HepG2 (cell line): Measurements from ENCODE around the gene SRR. TPM values are rescaled to one million over a fixed set of nuclear protein-coding genes. Genes with fewer than 3 reads are reported as not detected.

ENCODE experiments used
- ARNT2 ChIP-seq: sonication (generic); formaldehyde crosslinking; IDR thresholded peaks from 2 replicates; pipeline ENCODE4 v1.8.0; 2022; ENCODE audit warnings: mild to moderate bottlenecking, low read depth, missing genetic modification reagents, moderate library complexity
- ATF7-NPFF ChIP-seq: sonication (generic); formaldehyde crosslinking; IDR thresholded peaks from 2 replicates; pipeline ENCODE4 v1.8.1; 2023; ENCODE audit warnings: mild to moderate bottlenecking, low read depth, missing genetic modification reagents, moderate library complexity
- CENPT ChIP-seq: sonication (generic); formaldehyde crosslinking; IDR thresholded peaks from 2 replicates; pipeline ENCODE4 v1.8.0; 2022; ENCODE audit warnings: low read depth, mild to moderate bottlenecking, moderate library complexity, missing genetic modification reagents
- FOXA3 ChIP-seq: IDR thresholded peaks from 2 replicates; pipeline ENCODE4 v1.6.1; 2016; ENCODE audit warnings: missing genetic modification reagents, missing compliant biosample characterization
- MAZ ChIP-seq, 2 experiments: sonication (generic) in 1 of 2; formaldehyde crosslinking in 1 of 2; IDR thresholded peaks; 2 replicates each; pipeline versions ENCODE4 v1.5.0 to v1.6.1; 2012 to 2020; ENCODE audit warnings: low read depth in 2 of 2, mild to moderate bottlenecking in 2 of 2, borderline replicate concordance in 1 of 2, improper control_type of control experiment in 1 of 2, low read length in 1 of 2, missing genetic modification reagents in 1 of 2, moderate library complexity in 1 of 2
- NFIC ChIP-seq: IDR thresholded peaks from 2 replicates; pipeline ENCODE4 v1.6.1; 2012; ENCODE audit warnings: mild to moderate bottlenecking, low read length, inconsistent platforms
- NR2F2 ChIP-seq: IDR thresholded peaks from 2 replicates; pipeline ENCODE4 v1.6.1; 2012; ENCODE audit warnings: low read depth, inconsistent platforms, borderline replicate concordance
- NR2F6 ChIP-seq, 2 experiments: IDR thresholded peaks; 2 replicates each; pipeline ENCODE4 v1.6.1; 2016; ENCODE audit warnings: antibody characterized with exemption in 1 of 2, mild to moderate bottlenecking in 1 of 2
- NRL ChIP-seq: sonication (generic); formaldehyde crosslinking; IDR thresholded peaks from 2 replicates; pipeline ENCODE4 v1.5.0; 2020; ENCODE audit warnings: missing genetic modification reagents, mild to moderate bottlenecking, moderate library complexity, borderline replicate concordance
- RXRB ChIP-seq: IDR thresholded peaks from 2 replicates; pipeline ENCODE4 v1.6.1; 2016; ENCODE audit warnings: borderline replicate concordance, missing genetic modification reagents, missing compliant biosample characterization
- SP140L ChIP-seq: sonication (generic); formaldehyde crosslinking; IDR thresholded peaks from 2 replicates; pipeline ENCODE4 v1.4.0; 2020; ENCODE audit warnings: missing genetic modification reagents, borderline replicate concordance
- THAP11 ChIP-seq: IDR thresholded peaks from 2 replicates; pipeline ENCODE4 v1.6.1; 2016; ENCODE audit warnings: missing biosample characterization, missing genetic modification reagents
- ZNF331 ChIP-seq: sonication (generic); formaldehyde crosslinking; IDR thresholded peaks from 2 replicates; pipeline ENCODE4 v1.4.0; 2020; ENCODE audit warnings: missing genetic modification reagents
- ZNF552 ChIP-seq: sonication (generic); formaldehyde crosslinking; IDR thresholded peaks from 2 replicates; pipeline ENCODE4 v1.9.0; 2022; ENCODE audit warnings: missing genetic modification reagents, mild to moderate bottlenecking, borderline replicate concordance
- ZNF572 ChIP-seq: sonication (generic); formaldehyde crosslinking; IDR thresholded peaks from 2 replicates; pipeline ENCODE4 v1.5.1; 2020; ENCODE audit warnings: mild to moderate bottlenecking, missing genetic modification reagents
- ZNF652 ChIP-seq: IDR thresholded peaks from 2 replicates; pipeline ENCODE4 v1.6.1; 2016; ENCODE audit warnings: low read depth, borderline replicate concordance
- ZNF788 ChIP-seq: sonication (generic); formaldehyde crosslinking; IDR thresholded peaks from 2 replicates; pipeline ENCODE4 v1.5.0; 2020; ENCODE audit warnings: mild to moderate bottlenecking, missing genetic modification reagents, borderline replicate concordance
- ZSCAN29 ChIP-seq: sonication (generic); formaldehyde crosslinking; conservative IDR thresholded peaks from 2 replicates; pipeline ENCODE4 v1.4.0; 2020; ENCODE audit warnings: mild to moderate bottlenecking, missing genetic modification reagents
- polyA plus RNA-seq, 8 experiments: library from polyadenylated mRNA; depleted of rRNA in 3 of 8; stranded (reverse) in 7 of 8; unstranded in 1 of 8; fragments of >200 nt; fragmentation: Illumina TruSeq in 4 of 8; extraction: Trizol in 4 of 8; gene quantifications; 2 replicates each; pipeline versions ENCODE4 v1.2.1 to v1.2.3, GENCODE V29; 2011 to 2016; ENCODE audit warnings: low read depth in 4 of 8, missing spikeins in 1 of 8, mixed read lengths in 1 of 8; ENCODE audit not compliant: insufficient read depth in 1 of 8
- total RNA-seq, 5 experiments: library from RNA; depleted of rRNA; stranded (reverse); fragments of >200 nt; fragmentation: Illumina TruSeq; extraction: Trizol; gene quantifications; 2 replicates each; pipeline ENCODE4 v1.2.3, GENCODE V29; 2016; ENCODE audit warnings: low read depth in 1 of 5
- TF ChIP-seq, protein P1 (sequence below): sonication (generic); formaldehyde crosslinking; IDR thresholded peaks from 2 replicates; pipeline ENCODE4 v1.9.0; 2021; ENCODE audit warnings: missing genetic modification reagents, mild to moderate bottlenecking, borderline replicate concordance
- TF ChIP-seq, protein P2 (sequence below): sonication (generic); formaldehyde crosslinking; IDR thresholded peaks from 2 replicates; pipeline ENCODE4 v1.4.0; 2020; ENCODE audit warnings: mild to moderate bottlenecking, missing genetic modification reagents
- TF ChIP-seq, protein P3 (sequence below): sonication (generic); formaldehyde crosslinking; IDR thresholded peaks from 2 replicates; pipeline ENCODE4 v1.5.0; 2020; ENCODE audit warnings: missing genetic modification reagents
- TF ChIP-seq, protein P4 (sequence below): sonication (generic); formaldehyde crosslinking; IDR thresholded peaks from 2 replicates; pipeline ENCODE4 v1.8.1; 2022; ENCODE audit warnings: mild to moderate bottlenecking, missing genetic modification reagents
- TF ChIP-seq, protein P5 (sequence below): sonication (generic); formaldehyde crosslinking; IDR thresholded peaks from 2 replicates; pipeline ENCODE4 v1.4.0; 2020; ENCODE audit warnings: missing genetic modification reagents, borderline replicate concordance

Gene SRR
- total and polyA plus RNA-seq, 2 of the 13 experiments (the other 11 are each of a cell fraction or from before 2014, with no cell fraction given), result 3.6 to 7.8 TPM

DNA sequence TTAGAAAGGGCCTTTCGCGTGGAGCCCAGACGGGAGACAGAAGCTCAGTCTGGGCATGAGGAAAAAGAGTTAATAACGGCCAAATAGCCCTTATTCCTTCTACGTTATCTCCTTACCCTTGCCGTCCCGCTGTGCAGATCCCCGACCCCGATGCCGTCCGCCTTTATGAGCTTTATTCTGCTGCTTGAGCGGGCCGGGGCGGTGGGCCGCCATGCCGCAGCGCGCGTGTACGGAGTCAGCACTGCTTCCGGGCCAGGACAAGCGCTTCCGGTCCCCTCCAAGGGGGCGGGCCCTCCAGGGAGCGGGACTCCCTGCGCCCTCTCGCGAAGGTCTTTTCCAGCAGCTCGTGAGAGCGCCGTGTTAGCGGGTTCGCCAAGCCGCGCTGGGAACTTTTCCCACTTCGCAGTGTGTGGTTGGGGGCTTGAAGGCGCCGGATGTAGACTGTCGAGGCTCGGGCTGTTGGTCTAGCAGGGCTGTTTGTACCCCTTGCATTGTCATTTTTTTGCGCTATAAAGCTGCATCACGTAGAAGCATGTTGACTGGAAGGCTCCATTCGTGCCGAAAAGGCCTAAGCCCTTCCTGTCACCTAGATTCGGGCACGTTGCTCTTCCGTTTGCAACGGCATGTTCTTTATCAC lies 32.6 kb downstream of the SRR start, which contains the start of gene TSR1 (continued):
- peak; percentile 48; the same call in 1 of the 2 replicates for TF ChIP-seq NR2F2
- TF ChIP-seq, protein P1, sequence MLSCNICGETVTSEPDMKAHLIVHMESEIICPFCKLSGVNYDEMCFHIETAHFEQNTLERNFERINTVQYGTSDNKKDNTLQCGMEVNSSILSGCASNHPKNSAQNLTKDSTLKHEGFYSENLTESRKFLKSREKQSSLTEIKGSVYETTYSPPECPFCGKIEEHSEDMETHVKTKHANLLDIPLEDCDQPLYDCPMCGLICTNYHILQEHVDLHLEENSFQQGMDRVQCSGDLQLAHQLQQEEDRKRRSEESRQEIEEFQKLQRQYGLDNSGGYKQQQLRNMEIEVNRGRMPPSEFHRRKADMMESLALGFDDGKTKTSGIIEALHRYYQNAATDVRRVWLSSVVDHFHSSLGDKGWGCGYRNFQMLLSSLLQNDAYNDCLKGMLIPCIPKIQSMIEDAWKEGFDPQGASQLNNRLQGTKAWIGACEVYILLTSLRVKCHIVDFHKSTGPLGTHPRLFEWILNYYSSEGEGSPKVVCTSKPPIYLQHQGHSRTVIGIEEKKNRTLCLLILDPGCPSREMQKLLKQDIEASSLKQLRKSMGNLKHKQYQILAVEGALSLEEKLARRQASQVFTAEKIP (CRISPR knock-in tag), result no peak
- peak; percentile 49; the same call in 1 of the 2 replicates for TF ChIP-seq RXRB (CRISPR knock-in tag)
- TF ChIP-seq, protein P2, sequence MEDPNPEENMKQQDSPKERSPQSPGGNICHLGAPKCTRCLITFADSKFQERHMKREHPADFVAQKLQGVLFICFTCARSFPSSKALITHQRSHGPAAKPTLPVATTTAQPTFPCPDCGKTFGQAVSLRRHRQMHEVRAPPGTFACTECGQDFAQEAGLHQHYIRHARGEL, result 0 out of 2 replicates have a peak, but pooled peaks have one; percentile 25
- 0 out of 2 replicates have a peak, but pooled peaks have one; percentile 2 for TF ChIP-seq ZSCAN29
- TF ChIP-seq ZNF652 (CRISPR knock-in tag), result no peak
- TF ChIP-seq ZNF788 (CRISPR knock-in tag), result peak; percentile 54; the same call in 1 of the 2 replicates
- TF ChIP-seq, protein P3, sequence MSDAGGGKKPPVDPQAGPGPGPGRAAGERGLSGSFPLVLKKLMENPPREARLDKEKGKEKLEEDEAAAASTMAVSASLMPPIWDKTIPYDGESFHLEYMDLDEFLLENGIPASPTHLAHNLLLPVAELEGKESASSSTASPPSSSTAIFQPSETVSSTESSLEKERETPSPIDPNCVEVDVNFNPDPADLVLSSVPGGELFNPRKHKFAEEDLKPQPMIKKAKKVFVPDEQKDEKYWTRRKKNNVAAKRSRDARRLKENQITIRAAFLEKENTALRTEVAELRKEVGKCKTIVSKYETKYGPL (CRISPR knock-in tag), result peak; percentile 43; the same call in 1 of the 2 replicates
- peak; percentile 92 for TF ChIP-seq THAP11 (CRISPR knock-in tag)
- TF ChIP-seq NR2F6 (IDR thresholded peaks at IDR 0.05), result no peak
- peak; percentile 50; the same call in 1 of the 2 replicates for TF ChIP-seq NR2F6 (CRISPR knock-in tag; IDR thresholded peaks at IDR 0.05)
- TF ChIP-seq ZNF572 (CRISPR knock-in tag), result peak; percentile 33; the same call in 1 of the 2 replicates
- TF ChIP-seq, protein P4, sequence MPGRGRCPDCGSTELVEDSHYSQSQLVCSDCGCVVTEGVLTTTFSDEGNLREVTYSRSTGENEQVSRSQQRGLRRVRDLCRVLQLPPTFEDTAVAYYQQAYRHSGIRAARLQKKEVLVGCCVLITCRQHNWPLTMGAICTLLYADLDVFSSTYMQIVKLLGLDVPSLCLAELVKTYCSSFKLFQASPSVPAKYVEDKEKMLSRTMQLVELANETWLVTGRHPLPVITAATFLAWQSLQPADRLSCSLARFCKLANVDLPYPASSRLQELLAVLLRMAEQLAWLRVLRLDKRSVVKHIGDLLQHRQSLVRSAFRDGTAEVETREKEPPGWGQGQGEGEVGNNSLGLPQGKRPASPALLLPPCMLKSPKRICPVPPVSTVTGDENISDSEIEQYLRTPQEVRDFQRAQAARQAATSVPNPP, result 0 out of 2 replicates have a peak, but pooled peaks have one; percentile 57
- TF ChIP-seq FOXA3 (CRISPR knock-in tag), result 0 out of 2 replicates have a peak, but pooled peaks have one; percentile 23
- TF ChIP-seq SP140L (CRISPR knock-in tag), result peak; percentile 70; the same call in 1 of the 2 replicates
- TF ChIP-seq CENPT (CRISPR knock-in tag), result no peak
- TF ChIP-seq MAZ (IDR thresholded peaks at IDR 0.05; ENCODE audit: borderline replicate concordance, low read depth, low read length), result peak; percentile 84
- peak; percentile 66; the same call in 1 of the 2 replicates for TF ChIP-seq MAZ (CRISPR knock-in tag; IDR thresholded peaks at IDR 0.05; ENCODE audit: low read depth)
- peak; percentile 88 for TF ChIP-seq ARNT2 (CRISPR knock-in tag)
- TF ChIP-seq NFIC, result no peak
- TF ChIP-seq ZNF331 (CRISPR knock-in tag), result peak; percentile 72
- TF ChIP-seq ATF7-NPFF, result peak; percentile 82; the same call in 1 of the 2 replicates
- TF ChIP-seq, protein P5, sequence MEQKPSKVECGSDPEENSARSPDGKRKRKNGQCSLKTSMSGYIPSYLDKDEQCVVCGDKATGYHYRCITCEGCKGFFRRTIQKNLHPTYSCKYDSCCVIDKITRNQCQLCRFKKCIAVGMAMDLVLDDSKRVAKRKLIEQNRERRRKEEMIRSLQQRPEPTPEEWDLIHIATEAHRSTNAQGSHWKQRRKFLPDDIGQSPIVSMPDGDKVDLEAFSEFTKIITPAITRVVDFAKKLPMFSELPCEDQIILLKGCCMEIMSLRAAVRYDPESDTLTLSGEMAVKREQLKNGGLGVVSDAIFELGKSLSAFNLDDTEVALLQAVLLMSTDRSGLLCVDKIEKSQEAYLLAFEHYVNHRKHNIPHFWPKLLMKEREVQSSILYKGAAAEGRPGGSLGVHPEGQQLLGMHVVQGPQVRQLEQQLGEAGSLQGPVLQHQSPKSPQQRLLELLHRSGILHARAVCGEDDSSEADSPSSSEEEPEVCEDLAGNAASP (CRISPR knock-in tag), result no peak
- peak; percentile 87 for TF ChIP-seq ZNF552 (CRISPR knock-in tag)
- TF ChIP-seq NRL, result peak; percentile 80
